A549 (cell line): ENCODE measurements around the gene RUVBL1. TPM values are rescaled to one million over a fixed set of nuclear protein-coding genes. Genes with fewer than 3 reads are reported as not detected.

Experiments used
- ATAC-seq, 2 experiments: fragments of 200-7000 bp in 1 of 2; fragments of >200 bp in 1 of 2; cut with Nextera tagmentation in 1 of 2; cut with Tn5 transposase in 1 of 2; 3 replicates each; pipeline versions ENCODE4 v1.8.0 to v1.9.1; 2018 to 2020; ENCODE audit warnings: mild to moderate bottlenecking in 1 of 2, moderate library complexity in 1 of 2
- CTCF ChIA-PET: fragments of 300-600 bp; sonication (Branson Sonifier 250); formaldehyde crosslinking; extraction: SDS; loops from one replicate; lab custom pipeline; 2021; ENCODE audit warnings: antibody characterized with exemption, inconsistent platforms; lab: Yijun Ruan, JAX
- POLR2A ChIA-PET: fragments of 350-600 bp; formaldehyde crosslinking; extraction: SDS; loops from one replicate; lab custom pipeline; 2021; ENCODE audit warnings: antibody characterized with exemption, inconsistent platforms; lab: Yijun Ruan, JAX
- DNase-seq, 2 experiments: peaks; one replicate each; pipeline versions ENCODE4 v3.0.0 to v3.0.0-alpha.2; 2011 to 2016; ENCODE audit warnings: low read depth in 1 of 2, low spot score in 1 of 2
- FAIRE-seq: peaks from 2 replicates; lab custom pipeline; 2011; peaks lifted over from hg19 to GRCh38; lab: Jason Lieb, UNC
- H3K27ac ChIP-seq, 2 experiments: fragments of >200 bp; sonication (Bioruptor Twin); formaldehyde crosslinking; 3 replicates each; pipeline ENCODE4 v1.5.1; 2016 to 2017
- H3K4me1 ChIP-seq: fragments of >200 bp; sonication (Bioruptor Twin); formaldehyde crosslinking; 3 replicates; pipeline ENCODE4 v1.6.1; 2016
- H3K4me2 ChIP-seq: fragments of >200 bp; sonication (Bioruptor Twin); formaldehyde crosslinking; 3 replicates; pipeline ENCODE4 v1.6.1; 2016
- H3K4me3 ChIP-seq: fragments of >200 bp; sonication (Bioruptor Twin); formaldehyde crosslinking; 3 replicates; pipeline ENCODE4 v1.5.1; 2016
- H3K9me3 ChIP-seq: fragments of >200 bp; sonication (Bioruptor Twin); formaldehyde crosslinking; 3 replicates; pipeline ENCODE4 v1.6.1; 2016
- BCL3 ChIP-seq: fragments of >200 bp; sonication (Bioruptor Twin); formaldehyde crosslinking; IDR thresholded peaks from 3 replicates; pipeline ENCODE4 v1.6.1; 2016
- BHLHE40 ChIP-seq: IDR thresholded peaks from 2 replicates; pipeline ENCODE4 v1.6.1; 2012; ENCODE audit warnings: low read depth, low read length, inconsistent platforms
- CEBPB ChIP-seq, 2 experiments: fragments of >200 bp in 1 of 2; sonication (Bioruptor Twin) in 1 of 2; formaldehyde crosslinking in 1 of 2; IDR thresholded peaks; 2 replicates each; pipeline ENCODE4 v1.6.1; 2012 to 2016
- CHD2 ChIP-seq: fragments of 150-350 bp; IDR thresholded peaks from 2 replicates; pipeline ENCODE4 v1.6.1; 2014; ENCODE audit warnings: low read length; ENCODE audit not compliant: partially characterized antibody
- CHD4 ChIP-seq: fragments of 200-600 bp; sonication (generic); IDR thresholded peaks from 2 replicates; pipeline ENCODE4 v1.6.1; 2016; ENCODE audit warnings: antibody characterized with exemption, mild to moderate bottlenecking, borderline replicate concordance
- CTCF ChIP-seq: fragments of >200 bp; sonication (Bioruptor Twin); formaldehyde crosslinking; IDR thresholded peaks from 3 replicates; pipeline ENCODE4 v1.5.1; 2016
- EHF ChIP-seq: fragments of 250-450 bp; sonication (Bioruptor Pico); IDR thresholded peaks from 2 replicates; pipeline ENCODE4 v1.5.0; 2020; ENCODE audit warnings: mild to moderate bottlenecking
- EHMT2 ChIP-seq: fragments of 200-600 bp; sonication (generic); IDR thresholded peaks from 2 replicates; pipeline ENCODE4 v1.6.1; 2016; ENCODE audit warnings: antibody characterized with exemption, low read depth, mild to moderate bottlenecking, moderate library complexity
- HDAC2 ChIP-seq: fragments of 200-600 bp; sonication (generic); IDR thresholded peaks from 2 replicates; pipeline ENCODE4 v1.6.1; 2016
- HEYL ChIP-seq: fragments of 250-450 bp; sonication (Bioruptor Pico); IDR thresholded peaks from 2 replicates; pipeline ENCODE4 v1.8.0; 2021; ENCODE audit warnings: mild to moderate bottlenecking, moderate library complexity
- HOXA7 ChIP-seq: fragments of 250-450 bp; sonication (Bioruptor Pico); IDR thresholded peaks from 2 replicates; pipeline ENCODE4 v1.5.0; 2020; ENCODE audit warnings: mild to moderate bottlenecking, moderate library complexity
- RAD21 ChIP-seq, 2 experiments: fragments of >200 bp in 1 of 2; sonication (Bioruptor Twin) in 1 of 2; formaldehyde crosslinking in 1 of 2; IDR thresholded peaks in 1 of 2; conservative IDR thresholded peaks in 1 of 2; 2 replicates in 1 of 2; 3 replicates in 1 of 2; pipeline ENCODE4 v1.6.1; 2012 to 2018; ENCODE audit warnings: inconsistent platforms in 1 of 2
- SMC3 ChIP-seq: fragments of >200 bp; sonication (Bioruptor Twin); formaldehyde crosslinking; IDR thresholded peaks from 3 replicates; pipeline ENCODE4 v1.6.1; 2018; ENCODE audit warnings: inconsistent platforms
- SREBF2 ChIP-seq: fragments of 450-650 bp; IDR thresholded peaks from 2 replicates; pipeline ENCODE4 v1.6.1; 2014; ENCODE audit warnings: mild to moderate bottlenecking, moderate library complexity
- ZFP36 ChIP-seq: fragments of 450-650 bp; IDR thresholded peaks from 2 replicates; pipeline ENCODE4 v1.6.1; 2014; ENCODE audit warnings: borderline replicate concordance; ENCODE audit not compliant: partially characterized antibody
- ZSCAN20 ChIP-seq: fragments of 250-450 bp; sonication (Bioruptor Pico); IDR thresholded peaks from 2 replicates; pipeline ENCODE4 v1.8.0; 2022; ENCODE audit warnings: mild to moderate bottlenecking, moderate library complexity
- WGBS: methylation state at CpG from one replicate; pipeline ENCODE4 v1.1.6; 2017; ENCODE audit errors: missing lambda C conversion rate; 5-methylcytosine and 5-hydroxymethylcytosine counted together
- polyA plus RNA-seq, 4 experiments: library from polyadenylated mRNA; depleted of rRNA in 3 of 4; stranded (reverse); fragments of >200 nt; fragmentation: RNase III in 1 of 4; extraction: RNeasy Plus Mini Kit Qiagen cat#74134 plus additional on column Dnase treatment in 1 of 4; gene quantifications; 2 replicates in 3 of 4; 3 replicates in 1 of 4; pipeline ENCODE4 v1.2.3, GENCODE V29; 2011 to 2017

RUVBL1 gene
- polyA plus RNA-seq, 2 of the 4 experiments (the other 2 are of a cell fraction), result 105 to 144 TPM

- POLR2A ChIA-PET, result interaction anchor here (1.7 kb wide), 1 partner anchor 10 kb away, joined by 7 read pairs; the partner anchor contains the start of gene RUVBL1
- 38% methylated on average over 3 of the region's 3 CpGs for WGBS
- no peak overlapping the region for H3K27ac ChIP-seq
- H3K9me3 ChIP-seq, result no peaks in the 10 kb centered on the region
- DNase-seq (peak in 1 of 2 experiments; percentile 53), ATAC-seq (peak; percentile 76 to 93; a peak in 5 of 6 replicates), FAIRE-seq (no peak)
- H3K4me3 ChIP-seq, result no peak overlapping the region
- peak; percentile 76 for TF ChIP-seq CTCF
- TF ChIP-seq CEBPB (IDR thresholded peaks at IDR 0.05), result peak in 1 of 2 experiments; percentile 49; a peak in 1 of 4 replicates
- peak; percentile 81 to 84 for TF ChIP-seq RAD21 (conservative IDR thresholded peaks at IDR 0.05 in 1 of 2, IDR thresholded peaks at IDR 0.05 in 1 of 2)
- no peak for TF ChIP-seq CHD2
- TF ChIP-seq SMC3, result peak; percentile 67
- no peaks in the 10 kb centered on the region for H3K4me1 ChIP-seq
- H3K4me2 ChIP-seq, result no peak overlapping the region
- CTCF ChIA-PET, result interaction anchor here (0.7 to 3.0 kb wide), 23 partner anchors 8 to 558 kb away, joined by 3 to 18 read pairs (median 4); partner anchors contain the start of genes PODXL2 and RUVBL1
Observed at GRCh38 chr3:128133273-128133883, 9.8 kb upstream of the RUVBL1 start.

- TF ChIP-seq HEYL (CRISPR knock-in tag) (no peak), BHLHE40 (no peak), CHD4 (no peak), SREBF2 (no peak), HOXA7 (CRISPR knock-in tag) (no peak), EHMT2 (no peak), ZFP36 (no peak), ZSCAN20 (CRISPR knock-in tag) (no peak), BCL3 (no peak), HDAC2 (no peak)
- ChIA-PET POLR2A (interaction anchor here (1.7 kb wide), 1 partner anchor 8 kb away, joined by 7 read pairs; the partner anchor contains the start of gene RUVBL1), CTCF (interaction anchor here (0.7 to 3.0 kb wide), 6 partner anchors 9 to 441 kb away, joined by 3 to 18 read pairs (median 6); partner anchors contain the start of gene RUVBL1)
- Histone ChIP-seq H3K4me1 (no peaks in the 10 kb centered on the region), H3K9me3 (no peaks in the 10 kb centered on the region), H3K4me3 (no peak overlapping the region), H3K4me2 (no peak overlapping the region), H3K27ac (no peak overlapping the region)
- ATAC-seq (0 out of 6 replicates have a peak, but pooled peaks of 1 of the 2 experiments have one; percentile 30), FAIRE-seq (no peak), DNase-seq (no peak)
- WGBS, result 80% methylated on average over 3 of the region's 7 CpGs
Observed at GRCh38 chr3:128131897-128132646, 8.5 kb upstream of the RUVBL1 start.

GRCh38 chr3:128128251-128128650 lies 4.6 kb upstream of the RUVBL1 start:
- H3K4me3 ChIP-seq, result no peak overlapping the region
- POLR2A ChIA-PET, result no interaction called here
- H3K4me1 ChIP-seq, result no peaks in the 10 kb centered on the region
- H3K4me2 ChIP-seq, result no peak overlapping the region
- FAIRE-seq (no peak), ATAC-seq (no peak), DNase-seq (no peak)
- no peak overlapping the region for H3K27ac ChIP-seq
- TF ChIP-seq EHF (CRISPR knock-in tag) (no peak), CHD2 (no peak)
- no peaks in the 10 kb centered on the region for H3K9me3 ChIP-seq
- CTCF ChIA-PET, result interaction anchor here (0.7 to 2.3 kb wide), 4 partner anchors 27 to 554 kb away, joined by 3 to 5 read pairs (median 3); no protein-coding TSS in a partner anchor
- 60% methylated on average over 1 of the region's 1 CpG for WGBS
